Fibroblast of lung (primary cell): ENCODE results near the gene PHF20. TPM values are rescaled to one million over a fixed set of nuclear protein-coding genes. Genes with fewer than 3 reads are reported as not detected.

Experiments used
- DNase-seq, 2 donors: peaks; one replicate each; pipeline versions ENCODE4 v3.0.0 to v3.0.0-alpha.2; 2010; ENCODE audit warnings: low read depth in 2 of 2
- H2AFZ ChIP-seq: 2 replicates; pipeline ENCODE4 v1.5.1; 2012; ENCODE audit warnings: low read length, control low read depth, inconsistent platforms
- H3K27ac ChIP-seq: 2 replicates; pipeline ENCODE4 v1.5.1; 2011; ENCODE audit warnings: low read length, control low read depth; ENCODE audit not compliant: insufficient read depth
- H3K27me3 ChIP-seq: 2 replicates; pipeline ENCODE4 v1.5.1; 2011; ENCODE audit warnings: mild to moderate bottlenecking, low read length; ENCODE audit not compliant: control insufficient read depth, insufficient read depth
- H3K36me3 ChIP-seq: 2 replicates; pipeline ENCODE4 v1.5.1; 2011; ENCODE audit warnings: low read length; ENCODE audit not compliant: control insufficient read depth, insufficient read depth
- H3K4me1 ChIP-seq: 2 replicates; pipeline ENCODE4 v1.5.1; 2011; ENCODE audit warnings: low read length; ENCODE audit not compliant: control insufficient read depth, insufficient read depth; ENCODE audit errors: extremely low read depth
- H3K4me2 ChIP-seq: 2 replicates; pipeline ENCODE4 v1.5.1; 2011; ENCODE audit warnings: low read length, control low read depth; ENCODE audit not compliant: insufficient read depth; ENCODE audit errors: extremely low read depth
- H3K4me3 ChIP-seq, 4 experiments: fragments of 200-600 bp in 1 of 4; sonication (generic) in 1 of 4; replicated peaks in 1 of 4; 2 replicates each; pipeline ENCODE4 v1.5.1; 2011 to 2016; ENCODE audit warnings: low read length in 4 of 4, low read depth in 3 of 4, mild to moderate bottlenecking in 3 of 4, control low read depth in 2 of 4, inconsistent platforms in 1 of 4, mixed read lengths in 1 of 4; ENCODE audit not compliant: insufficient read depth in 1 of 4; ENCODE audit errors: control extremely low read depth in 1 of 4
- H3K79me2 ChIP-seq: 2 replicates; pipeline ENCODE4 v1.5.1; 2012; ENCODE audit warnings: mild to moderate bottlenecking, low read length, inconsistent platforms; ENCODE audit not compliant: control insufficient read depth, insufficient read depth
- H3K9ac ChIP-seq: 2 replicates; pipeline ENCODE4 v1.5.1; 2011; ENCODE audit warnings: mild to moderate bottlenecking, low read length, control low read depth; ENCODE audit not compliant: insufficient read depth
- H3K9me3 ChIP-seq: 2 replicates; pipeline ENCODE4 v1.5.1; 2012; ENCODE audit warnings: low read depth, low read length; ENCODE audit not compliant: control insufficient read depth, insufficient read depth
- H4K20me1 ChIP-seq: 2 replicates; pipeline ENCODE4 v1.5.1; 2011; ENCODE audit warnings: low read length; ENCODE audit not compliant: control insufficient read depth, insufficient read depth; ENCODE audit errors: extremely low read depth
- EZH2 ChIP-seq: IDR thresholded peaks from 2 replicates; pipeline ENCODE4 v1.5.1; 2012; ENCODE audit warnings: low read length, control low read depth, mild to moderate bottlenecking; ENCODE audit errors: missing control alignments
- polyA plus RNA-seq, 2 donors: library from polyadenylated mRNA; depleted of rRNA in 1 of 2; stranded (reverse) in 1 of 2; unstranded in 1 of 2; fragments of >200 nt; gene quantifications; 2 replicates each; pipeline ENCODE4 v1.2.1, GENCODE V29; 2011 to 2012; ENCODE audit warnings: missing spikeins in 1 of 2
- total RNA-seq: library from RNA; depleted of rRNA; stranded (reverse); fragments of >200 nt; gene quantifications from 2 replicates; pipeline ENCODE4 v1.2.1, GENCODE V29; 2014
- TF ChIP-seq, protein P1 (sequence below), 2 donors: IDR thresholded peaks in 1 of 2; conservative IDR thresholded peaks in 1 of 2; 1 replicate in 1 of 2; 2 replicates in 1 of 2; pipeline ENCODE4 v1.5.1; 2011 to 2012; ENCODE audit warnings: low read length in 2 of 2, control low read depth in 1 of 2, inconsistent platforms in 1 of 2, low read depth in 1 of 2, mild to moderate bottlenecking in 1 of 2

Gene PHF20
- total and polyA plus RNA-seq, 2 donors (not counting 1 experiment from before 2014, with no cell fraction given), result 31.4 to 40.1 TPM

GRCh38 chr20:35876033-35876320 lies 104.2 kb downstream of the PHF20 start:
- DNase-seq, result no peak
- no peaks in the 10 kb centered on the region for H3K36me3 ChIP-seq
- no peaks in the 10 kb centered on the region for H3K9me3 ChIP-seq
- TF ChIP-seq EZH2, result no peak
- TF ChIP-seq, protein P1, sequence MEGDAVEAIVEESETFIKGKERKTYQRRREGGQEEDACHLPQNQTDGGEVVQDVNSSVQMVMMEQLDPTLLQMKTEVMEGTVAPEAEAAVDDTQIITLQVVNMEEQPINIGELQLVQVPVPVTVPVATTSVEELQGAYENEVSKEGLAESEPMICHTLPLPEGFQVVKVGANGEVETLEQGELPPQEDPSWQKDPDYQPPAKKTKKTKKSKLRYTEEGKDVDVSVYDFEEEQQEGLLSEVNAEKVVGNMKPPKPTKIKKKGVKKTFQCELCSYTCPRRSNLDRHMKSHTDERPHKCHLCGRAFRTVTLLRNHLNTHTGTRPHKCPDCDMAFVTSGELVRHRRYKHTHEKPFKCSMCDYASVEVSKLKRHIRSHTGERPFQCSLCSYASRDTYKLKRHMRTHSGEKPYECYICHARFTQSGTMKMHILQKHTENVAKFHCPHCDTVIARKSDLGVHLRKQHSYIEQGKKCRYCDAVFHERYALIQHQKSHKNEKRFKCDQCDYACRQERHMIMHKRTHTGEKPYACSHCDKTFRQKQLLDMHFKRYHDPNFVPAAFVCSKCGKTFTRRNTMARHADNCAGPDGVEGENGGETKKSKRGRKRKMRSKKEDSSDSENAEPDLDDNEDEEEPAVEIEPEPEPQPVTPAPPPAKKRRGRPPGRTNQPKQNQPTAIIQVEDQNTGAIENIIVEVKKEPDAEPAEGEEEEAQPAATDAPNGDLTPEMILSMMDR (conservative IDR thresholded peaks at IDR 0.05 in 1 of 2, IDR thresholded peaks at IDR 0.05 in 1 of 2; ENCODE audit: low read depth in 1 of 2, low read length in 2 of 2), result no peak
- H3K79me2 ChIP-seq, result peaks cover 4% of the 10 kb centered on the region
- H3K27ac ChIP-seq, result peak overlapping the region; percentile 76
- H3K9ac ChIP-seq, result peak overlapping the region; percentile 16
- no peak overlapping the region for H2AFZ ChIP-seq
- no peaks in the 10 kb centered on the region for H4K20me1 ChIP-seq
- H3K4me3 ChIP-seq, result no peak overlapping the region
- H3K27me3 ChIP-seq, result no peaks in the 10 kb centered on the region
- H3K4me1 ChIP-seq, result peaks cover 9% of the 10 kb centered on the region
- peak overlapping the region; percentile 33 for H3K4me2 ChIP-seq

GRCh38 chr20:35877611-35878010 lies 105.8 kb downstream of the PHF20 start:
- Histone ChIP-seq H3K36me3 (no peaks in the 10 kb centered on the region), H3K4me1 (peaks cover 13% of the 10 kb centered on the region), H3K9ac (no peak overlapping the region), H4K20me1 (no peaks in the 10 kb centered on the region), H3K27me3 (no peaks in the 10 kb centered on the region), H3K79me2 (peaks cover 5% of the 10 kb centered on the region), H3K4me3 (no peak overlapping the region), H2AFZ (no peak overlapping the region), H3K9me3 (no peaks in the 10 kb centered on the region), H3K4me2 (no peak overlapping the region), H3K27ac (no peak overlapping the region)
- no peak for DNase-seq
- TF ChIP-seq EZH2, result no peak
- TF ChIP-seq, protein P1 (conservative IDR thresholded peaks at IDR 0.05 in 1 of 2, IDR thresholded peaks at IDR 0.05 in 1 of 2; ENCODE audit: low read depth in 1 of 2, low read length in 2 of 2), result no peak

DNA sequence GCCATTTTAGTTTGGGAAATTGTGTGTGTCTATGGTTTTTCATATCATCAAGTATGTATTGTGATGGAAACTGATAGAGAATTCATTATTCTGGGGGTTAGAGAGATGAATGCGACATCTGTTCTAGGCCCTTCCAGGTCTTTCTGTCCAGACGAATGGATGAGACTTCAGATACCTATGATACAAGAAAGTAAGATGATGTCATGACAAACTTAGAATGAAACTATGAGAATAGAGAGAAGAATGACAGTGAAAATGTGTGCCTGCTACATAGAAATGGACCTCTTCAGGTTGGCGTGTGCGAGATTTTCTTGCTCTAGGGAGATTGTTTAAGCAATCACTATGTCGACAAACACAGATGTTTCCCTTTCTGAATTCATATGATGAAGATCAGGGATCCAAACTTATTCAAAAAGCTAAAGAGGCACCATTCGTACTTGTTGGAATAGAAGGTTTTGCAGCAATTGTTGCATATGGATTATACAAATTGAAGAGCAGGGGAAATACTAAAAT lies 106.4 kb downstream of the PHF20 start:
- Histone ChIP-seq H3K4me2 (no peak overlapping the region), H3K27me3 (no peaks in the 10 kb centered on the region), H3K36me3 (no peaks in the 10 kb centered on the region), H3K27ac (peak overlapping the region; percentile 5), H3K4me1 (peaks cover 15% of the 10 kb centered on the region), H3K79me2 (peaks cover 5% of the 10 kb centered on the region), H3K9ac (no peak overlapping the region), H2AFZ (no peak overlapping the region), H3K9me3 (no peaks in the 10 kb centered on the region), H4K20me1 (no peaks in the 10 kb centered on the region), H3K4me3 (no peak overlapping the region)
- DNase-seq, result no peak
- no peak for TF ChIP-seq EZH2
- TF ChIP-seq, protein P1 (conservative IDR thresholded peaks at IDR 0.05 in 1 of 2, IDR thresholded peaks at IDR 0.05 in 1 of 2; ENCODE audit: low read depth in 1 of 2, low read length in 2 of 2), result no peak
